EH (cell line): ENCODE data around the gene HLA-A.

Experiments
- DNase-seq: peaks from one replicate; pipeline ENCODE4 v3.0.0-alpha.2; 2015; ENCODE audit warnings: low read depth

Gene HLA-A

GRCh38 chr6:29989211-29989610 is 46.9 kb downstream of the HLA-A start:
- DNase-seq: peak; percentile 44

GRCh38 chr6:29990931-29991330 is 48.6 kb downstream of the HLA-A start:
- no peak for DNase-seq

GRCh38 chr6:29992807-29993206 is 50.5 kb downstream of the HLA-A start:
- peak; percentile 48 for DNase-seq

GRCh38 chr6:29994826-29995225 is 52.5 kb downstream of the HLA-A start:
- no peak for DNase-seq

GRCh38 chr6:29995340-29995777 is 53.0 kb downstream of the HLA-A start:
- peak; percentile 26 for DNase-seq
